ENCODE measurements around the gene SSU72.
A peak's percentile ranks its signal among the peaks of the same experiment; 100 is the strongest.
"Not testable (repeated sequence)": the region's sequence is repeated elsewhere in the genome, so short reads cannot be mapped to it uniquely, and the experiment has no call there.

SSU72 gene

GRCh38 chr1:1609822-1610485 lies 35.3 kb upstream of the SSU72 start:
- no peak for DNase-seq

DNA sequence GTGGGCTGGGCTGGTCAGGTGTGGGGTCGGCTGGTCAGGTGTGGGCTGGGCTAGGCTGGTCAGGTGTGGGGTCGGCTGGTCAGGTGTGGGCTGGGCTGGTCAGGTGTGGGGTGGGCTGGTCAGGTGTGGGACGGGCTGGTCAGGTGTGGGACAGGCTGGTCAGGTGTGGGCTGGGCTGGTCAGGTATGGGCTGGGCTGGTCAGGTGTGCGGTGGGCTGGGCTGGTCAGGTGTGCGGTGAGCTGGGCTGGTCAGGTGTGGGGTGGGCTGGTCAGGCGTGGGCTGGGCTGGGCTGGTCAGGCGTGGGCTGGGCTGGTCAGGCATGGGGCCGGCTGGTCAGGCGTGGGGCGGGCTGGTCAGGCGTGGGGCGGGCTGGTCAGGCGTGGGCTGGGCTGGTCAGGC lies 31.6 kb upstream of the SSU72 start:
- no peak for DNase-seq

DNA sequence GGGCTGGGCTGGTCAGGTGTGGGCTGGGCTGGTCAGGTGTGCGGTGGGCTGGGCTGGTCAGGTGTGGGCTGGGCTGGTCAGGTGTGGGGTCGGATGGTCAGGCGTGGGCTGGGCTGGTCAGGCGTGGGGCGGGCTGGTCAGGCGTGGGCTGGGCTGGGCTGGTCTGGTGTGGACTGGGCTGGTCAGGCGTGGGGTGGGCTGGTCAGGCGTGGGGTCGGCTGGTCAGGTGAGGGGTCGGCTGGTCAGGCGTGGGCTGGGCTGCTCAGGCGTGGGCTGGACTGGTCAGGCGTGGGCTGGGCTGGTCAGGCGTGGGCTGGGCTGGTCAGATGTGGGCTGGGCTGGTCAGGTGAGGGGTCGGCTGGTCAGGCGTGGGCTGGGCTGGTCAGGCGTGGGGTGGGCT lies 31.1 kb upstream of the SSU72 start:
- DNase-seq = no peak

GRCh38 chr1:1605034-1605591 lies 30.4 kb upstream of the SSU72 start:
- no peak for DNase-seq

- DNase-seq = no peak
These were observed 29.8 kb upstream of the SSU72 start for GRCh38 chr1:1604374-1605033.

GRCh38 chr1:1603671-1604373 lies 29.2 kb upstream of the SSU72 start:
- DNase-seq = no peak

DNA sequence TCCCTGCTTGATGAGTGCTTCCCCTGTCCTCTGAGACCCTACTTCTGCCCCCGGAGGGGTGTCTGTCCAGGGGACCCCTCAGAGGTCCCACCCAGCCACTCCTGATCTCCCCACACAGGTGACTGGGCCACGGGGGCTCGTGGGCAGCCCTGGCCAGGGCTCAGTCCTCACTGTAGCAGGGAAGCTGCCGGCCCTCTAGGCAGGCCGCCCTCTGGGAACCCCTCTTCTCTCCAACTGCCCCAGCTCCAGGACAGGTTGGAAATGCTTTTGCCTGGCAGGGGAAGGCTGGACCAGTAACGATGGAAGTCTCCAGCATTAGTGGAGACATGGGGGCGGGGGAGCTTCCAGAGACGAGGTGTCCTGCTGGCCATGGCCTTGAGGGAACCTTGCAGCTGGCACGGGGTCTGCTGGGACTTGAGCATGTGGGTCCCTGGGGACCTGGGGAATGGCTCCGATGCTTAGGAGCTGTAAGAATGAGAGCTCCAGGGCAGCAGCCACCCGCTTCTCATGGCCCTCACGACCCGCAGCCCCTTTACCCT lies 28.4 kb upstream of the SSU72 start:
- no peak for DNase-seq

GRCh38 chr1:1602304-1602967 lies 27.8 kb upstream of the SSU72 start:
- DNase-seq = no peak

DNA sequence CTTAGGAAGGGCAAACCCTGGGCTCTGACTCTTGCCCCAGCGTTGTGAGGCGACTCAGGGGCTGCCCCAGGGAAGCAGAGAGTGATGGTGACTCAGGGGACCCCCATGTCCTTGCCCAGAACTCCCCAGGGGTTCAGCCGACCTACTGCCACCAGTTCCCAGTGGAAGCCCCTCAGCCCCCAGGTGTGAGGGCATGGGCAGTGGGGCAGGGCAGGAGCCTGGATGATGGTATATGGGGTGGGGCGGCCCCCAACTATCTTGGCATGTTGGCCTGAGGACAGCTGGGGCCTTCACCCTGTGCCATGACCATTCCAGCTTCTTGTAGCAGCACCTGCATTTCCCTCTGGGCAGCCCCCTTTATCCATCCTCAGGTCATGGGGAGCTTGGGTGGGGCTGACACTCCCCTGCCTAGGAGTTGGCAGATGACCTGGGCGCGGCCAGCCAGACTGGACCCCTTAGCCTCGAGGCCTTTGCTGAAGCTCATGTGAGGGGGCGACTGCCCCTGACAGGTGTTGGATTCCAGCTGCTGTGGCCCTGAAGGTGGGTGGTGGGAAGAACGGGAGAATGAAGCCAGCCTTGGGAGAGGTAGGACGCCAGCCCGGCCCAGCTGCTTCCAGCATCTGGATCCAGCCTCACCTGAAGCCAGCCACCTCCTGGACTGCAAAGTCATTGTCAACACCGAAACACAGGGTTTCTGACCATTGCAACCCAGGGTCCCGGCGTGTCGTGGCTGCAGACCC lies 27.1 kb upstream of the SSU72 start:
- DNase-seq = no peak

DNA sequence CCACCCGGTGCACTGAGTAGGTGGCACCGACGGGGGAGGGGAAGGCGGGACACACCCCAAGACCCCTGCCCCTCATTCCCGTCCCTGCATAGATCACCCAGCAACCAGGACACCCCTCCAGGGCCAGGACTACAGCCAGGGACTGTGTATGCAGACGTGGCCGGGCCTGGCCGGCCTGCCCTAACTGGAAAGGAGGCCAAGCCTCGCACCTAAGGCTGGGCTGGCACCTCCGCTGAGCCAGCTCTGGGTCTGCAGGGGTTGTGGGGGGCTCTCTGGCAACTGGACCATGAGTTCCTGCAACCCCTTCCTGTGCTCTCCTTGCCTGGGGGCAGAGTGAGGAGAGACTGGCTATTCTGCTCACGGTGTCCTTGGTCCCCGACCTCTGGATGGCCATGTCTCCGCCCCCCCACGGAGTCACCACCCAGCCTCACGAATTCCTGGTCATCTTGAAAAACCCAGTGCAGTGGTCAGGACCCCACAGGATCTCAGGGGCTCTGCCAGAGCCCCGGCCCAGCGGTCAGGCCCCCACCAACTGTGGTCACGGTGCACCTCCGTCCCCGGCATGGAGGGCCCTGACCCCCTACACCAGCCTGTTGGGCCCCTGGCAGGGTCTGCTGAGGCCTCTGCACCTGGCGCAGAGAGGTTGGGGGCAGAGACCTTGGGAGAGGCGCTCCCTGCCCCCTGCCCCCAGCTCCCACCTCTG lies 26.3 kb upstream of the SSU72 start:
- no peak for DNase-seq

- DNase-seq = no peak
These were observed 25.5 kb upstream of the SSU72 start, which contains the start of gene FNDC10 for GRCh38 chr1:1599935-1600860. TSS of gene FNDC10 (minus strand) at chr1:1600135. CDS start at chr1:1600015, 120 bp downstream.

- DNase-seq = peak in 1 of 2 experiments; percentile 26
These were observed 24.6 kb upstream of the SSU72 start for GRCh38 chr1:1599030-1599934.

DNA sequence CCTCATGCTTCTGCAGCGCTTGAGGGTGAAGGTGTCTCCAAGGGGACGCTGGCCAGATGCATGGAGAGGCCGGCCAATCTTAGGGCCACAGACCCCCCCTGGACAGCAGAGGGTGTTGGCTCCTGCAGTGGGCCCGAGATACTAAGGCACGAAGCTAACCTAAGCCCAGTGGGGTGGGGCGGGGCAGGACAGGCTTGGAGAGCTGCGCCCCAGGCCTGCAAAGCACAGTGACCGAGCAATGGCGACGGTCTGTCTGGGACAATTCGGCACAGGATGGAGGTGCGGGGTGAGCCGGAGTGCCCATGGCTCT lies 24.0 kb upstream of the SSU72 start:
- no peak for DNase-seq

GRCh38 chr1:1598051-1598719 lies 23.5 kb upstream of the SSU72 start:
- no peak for DNase-seq

DNA sequence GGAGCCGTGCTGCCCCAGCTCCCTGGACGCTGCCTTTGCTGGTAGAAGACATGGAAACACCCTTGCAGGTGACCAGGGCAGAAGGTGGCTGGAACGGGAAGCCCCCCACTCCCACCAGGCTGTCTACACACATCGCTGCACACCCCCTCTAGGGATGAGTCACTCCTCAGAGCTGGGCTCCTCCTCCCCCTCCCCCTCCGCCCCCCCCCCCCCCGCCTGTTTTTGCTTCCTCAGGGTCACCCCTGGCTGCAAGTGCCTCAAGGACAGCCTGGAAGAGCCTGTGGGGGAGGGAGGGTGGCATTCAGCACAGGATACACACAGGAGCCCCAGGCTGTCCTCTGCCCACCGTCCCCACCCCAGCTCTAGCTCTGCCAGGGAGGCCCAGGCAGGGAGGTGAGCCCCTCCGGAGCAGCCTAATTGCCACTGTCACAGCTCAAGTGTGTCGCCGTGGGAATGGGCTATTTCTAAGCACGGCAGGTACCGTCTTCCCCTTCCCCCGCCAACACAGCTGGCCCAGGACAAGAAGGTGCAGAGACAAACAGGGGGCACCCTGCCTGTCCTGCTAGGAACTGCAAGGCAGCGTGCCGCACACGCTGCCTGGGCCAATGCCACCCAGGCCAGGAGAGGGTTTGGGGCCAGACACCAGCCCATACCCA lies 22.7 kb upstream of the SSU72 start:
- DNase-seq = peak in 1 of 2 experiments; percentile 38

- DNase-seq = no peak
These were observed 22.0 kb upstream of the SSU72 start for GRCh38 chr1:1596493-1597274.

GRCh38 chr1:1595341-1595740 lies 20.7 kb upstream of the SSU72 start:
- not testable (repeated sequence) for DNase-seq
